GM18517 (cell line): ENCODE measurements around the gene DLX3.

Experiments
- ATAC-seq: cut with Tn5 transposase; IDR thresholded peaks from one replicate; pipeline ENCODE4 v1.9.1; 2021; ENCODE audit warnings: mild to moderate bottlenecking, moderate library complexity; ENCODE audit not compliant: unreplicated experiment

Gene DLX3

GRCh38 chr17:50024808-50025207 lies 29.8 kb upstream of the DLX3 start:
- no peak for ATAC-seq

DNA sequence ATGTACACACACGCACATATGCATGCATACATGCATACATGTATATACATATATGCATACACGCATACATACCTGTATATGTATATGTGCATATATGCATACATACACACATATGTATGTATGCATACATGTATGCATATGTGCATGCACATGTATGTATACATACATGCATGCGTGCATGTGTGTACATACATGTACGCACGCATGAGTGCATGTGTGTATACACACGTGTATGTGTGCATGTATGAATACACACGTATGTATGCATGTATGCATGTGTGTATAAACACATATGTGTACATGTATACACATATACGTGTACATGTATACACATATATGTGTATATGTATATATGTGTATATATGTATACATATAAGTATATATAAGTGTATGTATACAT lies 28.5 kb upstream of the DLX3 start:
- ATAC-seq, result no peak

- no peak for ATAC-seq
Measured at GRCh38 chr17:50022463-50023130, 27.6 kb upstream of the DLX3 start.

GRCh38 chr17:50021681-50022370 lies 26.8 kb upstream of the DLX3 start:
- ATAC-seq, result no peak

GRCh38 chr17:50020841-50021599 lies 26.0 kb upstream of the DLX3 start:
- no peak for ATAC-seq

DNA sequence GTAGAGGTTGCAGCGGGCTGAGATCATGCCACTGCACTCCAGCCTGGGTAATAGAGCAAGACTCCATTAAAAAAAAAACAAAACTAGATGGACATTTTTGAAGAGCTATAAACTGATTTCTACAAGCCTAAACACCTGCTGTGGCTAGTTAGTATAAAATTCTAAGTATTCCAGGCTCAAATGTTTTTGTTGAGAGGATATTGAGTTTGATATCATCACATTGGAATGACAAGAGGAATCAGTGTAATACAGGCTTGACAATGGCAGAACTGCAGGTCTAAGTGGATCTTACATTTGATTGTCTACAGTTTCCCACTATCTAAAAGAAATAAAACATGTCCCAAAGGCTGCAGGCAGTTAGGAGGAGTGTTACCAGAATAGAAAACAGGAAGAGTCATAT lies 23.9 kb upstream of the DLX3 start:
- ATAC-seq, result no peak

- ATAC-seq, result no peak
Measured at GRCh38 chr17:50015146-50015545, 20.1 kb upstream of the DLX3 start.

- no peak for ATAC-seq
Measured at GRCh38 chr17:50014471-50015088, 19.6 kb upstream of the DLX3 start.

DNA sequence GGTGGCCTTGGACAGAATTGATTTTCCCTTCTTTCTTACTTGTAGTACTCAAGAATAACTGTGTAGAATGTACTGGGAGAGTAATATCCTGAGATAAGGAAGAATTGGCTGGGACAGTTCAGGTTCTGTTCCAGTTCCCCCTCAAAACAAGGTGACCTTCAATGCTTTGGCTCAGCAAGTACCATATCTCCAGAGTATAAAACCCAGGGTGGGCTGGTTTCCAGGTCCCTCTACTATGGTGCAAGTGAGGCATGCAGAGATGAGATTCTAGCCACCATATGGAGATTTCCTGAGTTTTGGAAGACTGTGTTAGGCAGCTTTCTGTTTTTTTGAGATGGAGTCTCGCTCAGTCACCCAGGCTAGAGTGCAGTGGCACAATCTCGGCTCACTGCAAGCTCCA lies 18.1 kb upstream of the DLX3 start:
- ATAC-seq, result no peak

- ATAC-seq, result no peak
Measured at GRCh38 chr17:50009282-50009681, 14.3 kb upstream of the DLX3 start.

- no peak for ATAC-seq
Measured at GRCh38 chr17:50003911-50004310, 8.9 kb upstream of the DLX3 start.

GRCh38 chr17:49998836-49999511 lies 4.0 kb upstream of the DLX3 start:
- no peak for ATAC-seq

GRCh38 chr17:49997773-49998703 lies 3.0 kb upstream of the DLX3 start:
- ATAC-seq, result no peak

DNA sequence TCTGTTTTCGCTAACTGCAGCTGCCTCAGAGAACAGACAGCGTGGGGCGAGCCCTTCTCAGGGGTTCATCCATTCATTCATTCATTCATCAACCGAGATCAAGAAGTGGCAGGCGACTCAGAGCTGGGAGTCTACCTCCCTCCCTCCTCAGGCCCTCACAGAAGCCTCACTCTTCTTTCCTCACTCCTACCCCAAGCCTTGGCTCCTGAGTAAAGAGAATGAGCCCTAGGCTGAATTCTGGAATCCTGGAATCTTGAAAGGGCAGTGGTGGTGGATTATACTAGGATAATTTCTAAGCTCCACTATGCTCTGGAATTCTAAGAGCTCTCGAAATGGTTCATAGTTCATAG lies 2.3 kb upstream of the DLX3 start:
- ATAC-seq, result no peak

DNA sequence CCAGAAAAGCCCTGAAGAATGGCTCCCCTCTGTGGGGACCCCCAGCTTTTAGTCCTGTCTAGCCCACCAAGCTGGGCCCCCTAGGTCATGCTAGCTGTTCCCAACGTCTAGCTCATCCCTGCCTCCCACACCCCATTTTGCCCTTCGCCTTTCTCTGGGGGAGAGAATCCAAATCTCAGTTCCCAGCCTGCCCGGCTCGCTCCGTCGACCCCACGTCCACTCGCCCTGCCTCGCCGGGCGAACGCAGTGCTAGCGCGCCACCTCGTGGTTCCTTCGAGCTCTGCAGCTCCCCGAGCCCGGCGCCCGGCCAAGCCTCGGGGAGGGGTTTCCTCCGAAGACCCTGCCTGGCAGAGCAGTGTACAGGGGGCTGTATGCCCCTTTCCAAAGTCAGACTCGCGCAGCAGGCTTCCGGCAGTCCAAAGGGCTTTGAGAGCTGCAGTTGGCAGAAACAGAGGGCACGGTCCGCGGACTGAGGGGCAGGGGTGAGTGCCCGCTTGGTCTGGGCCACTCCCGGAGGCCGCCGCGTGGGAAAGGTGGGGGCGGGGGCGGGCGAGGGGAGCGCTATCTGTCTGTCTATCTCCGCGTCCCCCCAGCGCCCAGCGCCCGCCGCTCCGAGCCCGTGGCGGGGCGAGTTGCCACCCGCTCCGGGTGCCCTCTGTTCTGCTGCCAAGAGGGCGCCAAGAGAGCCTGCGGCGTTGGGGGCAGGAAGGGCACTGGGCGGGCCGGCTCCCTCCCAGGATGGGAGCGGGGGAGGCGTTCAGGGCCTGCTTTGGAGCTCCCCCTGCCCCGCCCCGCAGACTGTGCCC lies 1.7 kb upstream of the DLX3 start:
- ATAC-seq, result no peak

DNA sequence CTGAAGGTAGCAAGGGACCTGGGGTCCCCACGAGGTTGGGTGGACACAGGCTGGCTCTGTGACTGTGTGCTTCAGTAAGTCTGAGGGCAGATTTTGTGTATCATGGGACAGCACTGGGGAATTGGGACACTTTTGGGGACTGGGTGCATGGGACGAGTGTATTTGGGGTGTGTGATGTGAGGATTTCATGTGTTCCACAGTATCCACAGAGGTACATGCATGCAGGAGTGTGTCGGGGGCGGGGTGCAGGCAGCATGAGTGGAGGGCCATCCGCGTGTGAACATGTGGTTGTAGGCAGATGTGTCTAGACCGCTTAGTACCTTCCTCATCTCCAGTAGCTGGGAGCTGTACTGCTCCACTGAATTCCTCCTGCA lies 1.1 kb upstream of the DLX3 start:
- ATAC-seq, result no peak

DNA sequence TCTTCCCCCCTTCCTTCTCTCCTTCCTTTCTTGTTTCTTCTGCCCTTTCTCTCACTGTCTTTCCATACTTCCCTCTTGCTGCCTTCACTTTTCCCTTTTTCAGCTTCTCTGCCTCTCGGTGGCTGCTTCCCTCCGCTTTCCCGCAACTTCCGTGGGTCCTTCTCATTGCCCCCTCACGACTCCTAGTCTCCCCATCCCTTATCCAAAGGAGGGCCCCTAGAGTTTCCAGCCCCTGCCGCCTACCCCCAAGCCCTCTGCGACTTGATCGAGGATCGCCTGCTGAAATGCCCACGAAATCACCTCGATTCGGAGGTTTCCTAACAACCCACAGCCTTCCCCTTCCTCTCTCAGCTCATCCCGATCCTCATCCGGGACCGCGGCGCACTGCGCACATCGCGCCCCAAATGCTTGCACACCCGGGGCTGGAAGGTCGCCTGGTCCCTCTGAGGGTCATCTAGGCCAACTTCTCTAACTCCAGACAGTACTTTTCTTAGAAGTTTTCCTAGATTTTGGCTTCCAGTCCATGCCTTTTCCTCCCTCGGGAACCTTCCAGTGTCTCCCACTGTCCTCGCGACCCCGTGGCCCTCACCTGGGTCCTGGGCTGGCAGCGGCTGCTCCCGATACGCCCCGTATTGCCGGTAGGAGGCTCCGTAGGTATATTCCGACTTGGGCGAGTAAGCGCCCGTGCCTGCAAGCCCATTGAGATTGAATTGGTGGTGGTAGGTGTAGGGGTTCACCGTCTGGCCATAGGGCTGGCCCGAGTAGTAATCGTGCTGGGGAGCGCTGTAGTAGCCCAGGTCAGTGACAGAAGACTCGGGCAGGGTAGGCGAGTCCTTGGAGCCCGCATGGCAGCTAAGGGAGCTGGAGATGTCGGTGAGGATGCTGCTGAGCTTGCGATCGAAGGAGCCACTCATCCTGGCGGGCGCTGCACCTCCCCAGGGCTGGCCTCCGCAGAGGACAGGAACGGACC lies 654 bp downstream of the DLX3 start:
- ATAC-seq, result no peak

DNA sequence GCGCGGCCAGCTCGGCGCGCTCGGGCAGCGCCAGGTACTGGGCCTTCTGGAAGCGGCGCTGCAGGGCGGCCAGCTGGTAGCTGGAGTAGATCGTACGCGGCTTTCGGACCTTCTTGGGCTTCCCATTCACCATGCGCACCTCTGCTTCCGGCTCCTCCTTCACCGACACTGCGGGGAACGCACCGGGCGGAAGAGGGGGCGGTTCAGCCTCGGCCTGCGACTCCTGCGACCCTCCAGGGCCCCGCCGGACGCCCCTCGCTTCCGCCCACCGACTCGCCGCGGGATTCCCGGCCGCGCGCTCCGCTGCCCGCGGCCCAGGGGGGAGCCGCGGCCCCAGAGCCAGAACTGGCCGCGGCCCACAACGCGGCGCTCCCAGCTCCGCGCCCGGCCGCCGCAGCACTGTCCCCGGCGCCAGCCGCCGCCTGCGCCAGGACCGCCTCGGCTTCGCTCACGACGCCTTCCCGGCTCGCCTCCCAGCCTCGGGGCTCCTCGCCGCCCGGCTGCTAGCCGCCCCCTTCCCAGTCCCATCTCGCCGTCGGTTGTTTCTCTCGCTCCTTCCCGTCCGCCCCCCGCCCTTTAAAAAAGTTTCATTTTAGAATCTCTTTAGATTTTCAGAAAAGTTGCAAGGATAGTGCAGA lies 1.5 kb downstream of the DLX3 start:
- ATAC-seq, result no peak
